Endothelial cell of umbilical vein (primary cell): Measurements from ENCODE around the gene ADAMTSL5. TPM values are rescaled to one million over a fixed set of nuclear protein-coding genes. Genes with fewer than 3 reads are reported as not detected.

Experiments
- BruUV-seq: library from RNA; stranded (reverse); fragments of 400-500 nt; replicated peaks from 2 replicates; lab custom pipeline; 2021; lab: Mats Ljungman, UMichigan
- CTCF ChIA-PET: fragments of 300-600, 350-600 bp; sonication (Branson Sonifier 250); formaldehyde crosslinking; loops from one replicate; lab custom pipeline; 2021; ENCODE audit warnings: antibody characterized with exemption, inconsistent platforms; lab: Charles Lee
- POLR2A ChIA-PET: fragments of 300-600, 350-600 bp; sonication (Branson Sonifier 250); formaldehyde crosslinking; loops from one replicate; lab custom pipeline; 2021; ENCODE audit warnings: antibody characterized with exemption, inconsistent platforms; lab: Charles Lee
- DNase-seq: peaks from one replicate; pipeline ENCODE4 v3.0.0-alpha.2; 2011; ENCODE audit warnings: low read depth, low spot score
- FAIRE-seq: peaks from 2 replicates; lab custom pipeline; 2011; peaks lifted over from hg19 to GRCh38; lab: Jason Lieb, UNC
- H2AFZ ChIP-seq: 2 replicates; pipeline ENCODE4 v1.6.0; 2012; ENCODE audit warnings: low read depth, low read length, control low read depth, inconsistent platforms
- H3K27ac ChIP-seq: 2 replicates; pipeline ENCODE4 v1.5.1; 2011; ENCODE audit warnings: low read depth, mild to moderate bottlenecking, control low read depth, low read length, moderate library complexity; ENCODE audit not compliant: insufficient read depth
- H3K27me3 ChIP-seq, 2 experiments: 2 replicates each; pipeline versions ENCODE4 v1.6.0 to v1.6.1; 2011; ENCODE audit warnings: low read length in 2 of 2, mixed read lengths in 1 of 2; ENCODE audit not compliant: control insufficient read depth in 2 of 2, insufficient read depth in 2 of 2
- H3K36me3 ChIP-seq, 2 experiments: 2 replicates in 1 of 2; 3 replicates in 1 of 2; pipeline ENCODE4 v1.5.1; 2011; ENCODE audit warnings: low read length in 2 of 2, mild to moderate bottlenecking in 1 of 2, moderate library complexity in 1 of 2; ENCODE audit not compliant: control insufficient read depth in 2 of 2, insufficient read depth in 2 of 2; ENCODE audit errors: extremely low read depth in 1 of 2
- H3K4me1 ChIP-seq: 3 replicates; pipeline ENCODE4 v1.5.1; 2011; ENCODE audit warnings: mild to moderate bottlenecking, low read length; ENCODE audit not compliant: control insufficient read depth, insufficient read depth; ENCODE audit errors: extremely low read depth
- H3K4me2 ChIP-seq: 2 replicates; pipeline ENCODE4 v1.6.1; 2011; ENCODE audit warnings: low read length, control low read depth, mixed read lengths; ENCODE audit not compliant: insufficient read depth
- H3K4me3 ChIP-seq, 3 experiments: fragments of 200-600 bp in 1 of 3; sonication (generic), shearing (Covaris generic) in 1 of 3; replicated peaks in 1 of 3; 2 replicates each; pipeline ENCODE4 v1.5.1; 2011 to 2016; ENCODE audit warnings: control low read depth in 3 of 3, low read length in 3 of 3, mild to moderate bottlenecking in 2 of 3, inconsistent platforms in 1 of 3, low read depth in 1 of 3, moderate library complexity in 1 of 3; ENCODE audit not compliant: insufficient read depth in 1 of 3
- H3K79me2 ChIP-seq: 2 replicates; pipeline ENCODE4 v1.6.0; 2012; ENCODE audit warnings: low read length, inconsistent platforms; ENCODE audit not compliant: control insufficient read depth, insufficient read depth
- H3K9ac ChIP-seq: replicated peaks from 2 replicates; pipeline ENCODE3; 2011; ENCODE audit warnings: low read length, control low read depth; ENCODE audit not compliant: insufficient read depth; ENCODE audit errors: extremely low read depth
- H3K9me1 ChIP-seq: replicated peaks from 3 replicates; pipeline ENCODE4 v1.6.0; 2011; ENCODE audit warnings: mild to moderate bottlenecking, low read length; ENCODE audit not compliant: control insufficient read depth, insufficient read depth; ENCODE audit errors: extremely low read depth
- H3K9me3 ChIP-seq: replicated peaks from 2 replicates; pipeline ENCODE4 v1.5.1; 2012; ENCODE audit warnings: low read length, inconsistent platforms; ENCODE audit not compliant: control insufficient read depth, insufficient read depth
- H4K20me1 ChIP-seq: replicated peaks from 2 replicates; pipeline ENCODE3; 2011; ENCODE audit warnings: mild to moderate bottlenecking, low read length; ENCODE audit not compliant: control insufficient read depth, insufficient read depth; ENCODE audit errors: extremely low read depth
- CTCF ChIP-seq, 2 donors: IDR thresholded peaks; 1 replicate in 1 of 2; 2 replicates in 1 of 2; pipeline ENCODE4 v1.5.1; 2011; ENCODE audit warnings: low read length in 2 of 2, mild to moderate bottlenecking in 2 of 2, moderate library complexity in 2 of 2, control low read depth in 1 of 2, inconsistent platforms in 1 of 2, low read depth in 1 of 2; ENCODE audit not compliant: insufficient read depth in 1 of 2; ENCODE audit errors: extremely low read depth in 1 of 2
- EZH2 ChIP-seq: IDR thresholded peaks from 2 replicates; pipeline ENCODE4 v1.6.1; 2012; ENCODE audit warnings: borderline replicate concordance, low read depth, mild to moderate bottlenecking, moderate library complexity, low read length, inconsistent platforms; ENCODE audit not compliant: severe bottlenecking
- FOS ChIP-seq: IDR thresholded peaks from 2 replicates; pipeline ENCODE4 v1.6.1; 2011; ENCODE audit warnings: mild to moderate bottlenecking, low read length, moderate library complexity, borderline replicate concordance; ENCODE audit not compliant: insufficient read depth
- GATA2 ChIP-seq: IDR thresholded peaks from 2 replicates; pipeline ENCODE4 v1.7.0; 2011; ENCODE audit warnings: low read depth, mild to moderate bottlenecking, moderate library complexity, mixed read lengths, low read length; ENCODE audit not compliant: insufficient read length, insufficient read depth
- JUN ChIP-seq: IDR thresholded peaks from 2 replicates; pipeline ENCODE4 v1.6.1; 2011; ENCODE audit warnings: borderline replicate concordance, low read depth; ENCODE audit not compliant: insufficient read length, insufficient read depth
- MAX ChIP-seq: IDR thresholded peaks from 2 replicates; pipeline ENCODE4 v1.6.1; 2011; ENCODE audit not compliant: insufficient read depth, insufficient read length
- MYC ChIP-seq: IDR thresholded peaks from one replicate; pipeline ENCODE4 v1.6.1; 2011; ENCODE audit warnings: mild to moderate bottlenecking, low read depth, low read length
- POLR2A ChIP-seq: IDR thresholded peaks from 2 replicates; pipeline ENCODE4 v1.6.1; 2012; ENCODE audit warnings: low read depth, mild to moderate bottlenecking, control low read depth, low read length
- POLR2AphosphoS5 ChIP-seq: IDR thresholded peaks from 2 replicates; pipeline ENCODE4 v1.6.1; 2012; ENCODE audit warnings: low read depth, mild to moderate bottlenecking, control low read depth, low read length, moderate library complexity; ENCODE audit not compliant: insufficient read depth
- dilution Hi-C: fragments of 300-500 bp; cut with MboI; formaldehyde crosslinking; loops from one replicate; pipeline ENCODE4 v1.15.0; 2019; ENCODE audit warnings: low sequenced_read_pairs; ENCODE audit not compliant: extremely low pct_ligation_motif_present
- intact Hi-C: fragments of 100-400 bp; cut with micrococcal nuclease; formaldehyde crosslinking; loops from one replicate; pipeline ENCODE4 v1.10.0; 2022
- polyA plus RNA-seq, 4 experiments: library from polyadenylated mRNA; depleted of rRNA in 3 of 4; stranded (reverse) in 3 of 4; unstranded in 1 of 4; fragments of >200 nt; gene quantifications; 2 replicates each; pipeline versions ENCODE4 v1.2.1 to v1.2.3, GENCODE V29; 2011 to 2012; ENCODE audit warnings: missing spikeins in 1 of 4
- total RNA-seq: library from RNA; stranded (reverse); gene quantifications from 2 replicates; pipeline ENCODE4 v1.2.3, GENCODE V29; 2021

ADAMTSL5 gene
- total and polyA plus RNA-seq, 2 donors (not counting 3 experiments of a cell fraction or from before 2014, with no cell fraction given): 0.07 TPM; not detected in 1

GRCh38 chr19:1527650-1528309, 15.0 kb upstream of the ADAMTSL5 start:
- no peaks in the 10 kb centered on the region for H4K20me1 ChIP-seq
- H3K27ac ChIP-seq: no peak overlapping the region
- H3K4me1 ChIP-seq: no peaks in the 10 kb centered on the region
- dilution Hi-C loops: no loop called here
- CTCF ChIA-PET: interaction anchor here (1.4 kb wide), 1 partner anchor 18 kb away, joined by 6 read pairs; no protein-coding TSS in a partner anchor
- H3K79me2 ChIP-seq: no peaks in the 10 kb centered on the region
- no peak overlapping the region for H3K9ac ChIP-seq
- no TSS peak for BruUV-seq
- POLR2A ChIA-PET: interaction anchor here (0.6 kb wide), 1 partner anchor 347 kb away, joined by 7 read pairs; no protein-coding TSS in a partner anchor
- no peak overlapping the region for H3K4me3 ChIP-seq
- no peaks in the 10 kb centered on the region for H3K36me3 ChIP-seq
- no peak for FAIRE-seq
- H3K4me2 ChIP-seq: no peak overlapping the region
- no peaks in the 10 kb centered on the region for H3K9me3 ChIP-seq
- no peaks in the 10 kb centered on the region for H3K9me1 ChIP-seq
- no peak for DNase-seq
- no peak overlapping the region for H2AFZ ChIP-seq
- no peak for TF ChIP-seq EZH2
- TF ChIP-seq MAX: no peak
- no peak for TF ChIP-seq MYC
- TF ChIP-seq FOS: no peak
- TF ChIP-seq JUN: no peak
- no peak for TF ChIP-seq POLR2A
- no peak for TF ChIP-seq POLR2AphosphoS5
- TF ChIP-seq CTCF (IDR thresholded peaks at IDR 0.05; ENCODE audit: extremely low read depth in 1 of 2, insufficient read depth in 1 of 2, low read depth in 1 of 2, low read length in 2 of 2): no peak
- no peak for TF ChIP-seq GATA2
- intact Hi-C loops: no loop called here
- peaks cover 9 to 12% of the 10 kb centered on the region in 2 experiments for H3K27me3 ChIP-seq
